ENCODE measurements around the gene IMMP2L.

GRCh38 chr7:110803602-110804143 lies 758.6 kb downstream of the IMMP2L start:
- TF ChIP-seq POLR2AphosphoS5 (IDR thresholded peaks at IDR 0.05; ENCODE audit: low read depth, low read length) (no peak), FOXP2 (optimal IDR thresholded peaks at IDR 0.05; ENCODE audit: borderline replicate concordance, extremely low read depth, extremely low read length, insufficient read depth) (no peak)
